ENCODE data around the gene NCAM2.

NCAM2 gene

GRCh38 chr21:21025742-21026141 is 27.5 kb downstream of the NCAM2 start:
- in situ Hi-C loops (cut with MboI; ENCODE audit: low sequenced_read_pairs), result no loop called here

- in situ Hi-C loops (cut with MboI; ENCODE audit: low sequenced_read_pairs), result no loop called here
Observed at GRCh38 chr21:21028275-21028820, 30.1 kb downstream of the NCAM2 start.

DNA sequence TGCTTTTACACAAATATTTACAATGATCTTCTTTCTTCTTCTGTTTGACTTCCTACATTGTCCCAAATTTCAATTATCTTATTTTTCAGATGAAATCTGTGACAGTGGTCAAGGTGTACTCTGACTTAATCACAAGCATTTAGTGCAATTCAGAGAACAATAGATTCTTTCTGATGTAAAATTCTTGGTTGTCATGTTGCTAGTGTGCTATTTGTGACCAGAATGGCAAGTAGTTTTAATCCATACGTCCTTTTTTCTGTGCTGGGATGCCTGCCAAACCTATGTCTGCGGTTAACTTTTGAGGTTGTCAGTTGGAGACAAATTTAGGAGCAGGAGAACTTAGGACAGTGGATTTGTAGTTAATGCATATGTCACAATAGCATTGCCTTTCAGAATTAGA is 31.0 kb downstream of the NCAM2 start:
- in situ Hi-C loops (cut with MboI; ENCODE audit: low sequenced_read_pairs), result no loop called here

GRCh38 chr21:21030311-21030710 is 32.1 kb downstream of the NCAM2 start:
- in situ Hi-C loops (cut with MboI; ENCODE audit: low sequenced_read_pairs), result no loop called here

- in situ Hi-C loops (cut with MboI; ENCODE audit: low sequenced_read_pairs), result no loop called here
Observed at GRCh38 chr21:21034036-21034435, 35.8 kb downstream of the NCAM2 start.

DNA sequence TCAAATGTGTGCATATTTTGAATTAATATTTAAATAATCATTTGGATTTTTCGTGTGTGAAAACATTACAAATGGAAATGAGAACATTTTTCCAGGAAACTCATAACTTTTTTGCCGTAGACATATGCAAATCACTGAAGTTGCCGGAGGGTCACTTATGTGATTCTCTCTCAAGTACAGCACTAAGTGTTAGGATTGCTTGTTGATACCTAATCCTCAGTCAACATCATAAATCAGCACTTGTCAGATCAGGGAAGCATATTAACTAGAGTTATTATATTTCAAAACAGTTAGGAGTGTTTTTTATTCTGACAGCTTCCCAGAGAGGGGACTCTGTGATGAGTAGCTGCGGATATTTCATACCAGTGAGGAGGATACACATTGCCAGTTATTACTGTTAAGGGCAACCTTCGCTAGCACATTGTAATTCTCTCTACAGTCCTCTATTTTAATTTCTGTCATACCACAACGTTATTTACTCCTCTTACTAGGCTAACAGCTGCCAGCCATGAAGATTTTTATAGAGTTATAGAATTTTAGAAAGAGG is 41.5 kb downstream of the NCAM2 start:
- in situ Hi-C loops (cut with MboI; ENCODE audit: low sequenced_read_pairs), result no loop called here

DNA sequence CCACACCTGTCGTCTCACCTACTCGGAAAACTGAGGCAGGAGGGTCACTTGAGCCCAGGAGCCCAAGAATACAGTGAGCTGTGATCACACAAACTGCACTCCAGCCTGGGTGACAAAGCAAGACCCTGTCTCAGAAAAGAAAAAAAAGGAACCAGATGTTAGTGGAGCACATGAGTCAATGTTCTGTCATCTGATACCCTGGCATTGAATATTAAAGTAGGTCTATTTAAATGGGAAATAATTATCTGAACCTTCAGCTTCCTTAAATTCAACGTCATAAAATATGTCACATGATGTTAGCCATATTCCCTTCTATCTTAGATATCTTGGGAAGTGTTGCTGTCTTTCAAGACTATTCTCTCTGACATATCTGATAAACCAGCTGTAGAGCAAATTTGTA is 47.3 kb downstream of the NCAM2 start:
- in situ Hi-C loops (cut with MboI; ENCODE audit: low sequenced_read_pairs), result no loop called here

DNA sequence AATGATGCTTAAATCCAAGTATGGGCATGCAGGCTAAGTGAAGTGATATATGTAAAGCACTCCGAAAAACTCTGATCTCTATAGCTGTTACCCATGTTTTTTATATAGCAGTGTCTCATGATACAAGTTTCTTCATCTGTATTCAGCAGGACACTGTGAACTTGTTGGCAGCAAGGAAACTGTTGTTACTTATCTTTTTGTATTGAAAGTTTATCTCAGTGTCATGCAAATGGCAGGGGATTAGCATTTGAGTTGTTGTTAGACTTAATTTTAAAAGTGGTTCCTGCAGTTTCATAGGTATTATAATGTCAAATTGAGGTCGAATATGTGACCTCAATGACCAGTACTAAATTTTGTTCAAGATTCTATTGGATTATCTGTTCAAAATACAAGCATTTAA is 47.9 kb downstream of the NCAM2 start:
- in situ Hi-C loops (cut with MboI; ENCODE audit: low sequenced_read_pairs), result no loop called here

DNA sequence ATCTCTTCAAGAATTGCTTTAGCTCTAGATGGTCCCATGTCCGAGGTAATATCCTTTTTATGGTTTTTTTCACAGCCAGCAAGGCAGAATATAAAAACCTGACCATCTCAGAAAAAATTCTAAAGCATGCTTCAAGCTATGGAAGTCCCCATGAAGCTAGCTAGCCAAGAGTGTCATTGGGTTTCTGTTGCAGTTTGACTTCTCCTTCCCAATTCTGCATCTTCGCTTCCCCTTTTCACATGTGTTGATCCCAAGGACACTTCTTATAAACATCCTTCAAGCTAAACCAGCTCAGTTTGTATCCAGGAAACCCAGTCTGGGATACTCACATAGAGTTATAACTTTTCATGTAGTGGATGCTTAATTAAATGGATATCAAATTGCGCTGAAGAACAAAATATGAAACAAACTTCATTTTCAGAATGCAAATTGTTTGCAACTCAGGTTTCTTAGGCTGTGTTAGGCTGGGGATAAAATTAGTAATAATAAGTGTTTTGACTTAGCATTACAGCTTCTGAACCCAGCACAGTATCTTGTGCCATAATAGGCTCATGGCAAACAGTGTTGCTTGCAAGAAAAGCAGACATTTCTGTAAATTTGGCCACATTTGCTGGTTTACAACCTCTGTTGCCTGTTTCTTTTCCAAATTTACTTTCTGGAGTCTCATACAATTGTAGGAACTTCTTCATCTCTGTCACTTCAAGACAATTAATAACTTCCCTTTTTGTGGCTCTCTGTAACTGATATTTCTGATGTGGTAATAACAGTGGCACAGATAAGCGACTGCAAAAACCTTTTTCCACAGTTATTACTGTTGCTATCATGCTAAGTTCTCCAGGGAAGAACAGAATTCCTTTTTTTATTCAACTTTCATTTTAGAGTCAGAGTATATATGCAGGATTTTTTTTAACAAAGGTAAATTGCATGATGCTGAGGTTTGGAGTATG is 53.2 kb downstream of the NCAM2 start:
- in situ Hi-C loops (cut with MboI; ENCODE audit: low sequenced_read_pairs), result no loop called here

GRCh38 chr21:21052672-21053071 is 54.5 kb downstream of the NCAM2 start:
- in situ Hi-C loops (cut with MboI; ENCODE audit: low sequenced_read_pairs), result no loop called here

DNA sequence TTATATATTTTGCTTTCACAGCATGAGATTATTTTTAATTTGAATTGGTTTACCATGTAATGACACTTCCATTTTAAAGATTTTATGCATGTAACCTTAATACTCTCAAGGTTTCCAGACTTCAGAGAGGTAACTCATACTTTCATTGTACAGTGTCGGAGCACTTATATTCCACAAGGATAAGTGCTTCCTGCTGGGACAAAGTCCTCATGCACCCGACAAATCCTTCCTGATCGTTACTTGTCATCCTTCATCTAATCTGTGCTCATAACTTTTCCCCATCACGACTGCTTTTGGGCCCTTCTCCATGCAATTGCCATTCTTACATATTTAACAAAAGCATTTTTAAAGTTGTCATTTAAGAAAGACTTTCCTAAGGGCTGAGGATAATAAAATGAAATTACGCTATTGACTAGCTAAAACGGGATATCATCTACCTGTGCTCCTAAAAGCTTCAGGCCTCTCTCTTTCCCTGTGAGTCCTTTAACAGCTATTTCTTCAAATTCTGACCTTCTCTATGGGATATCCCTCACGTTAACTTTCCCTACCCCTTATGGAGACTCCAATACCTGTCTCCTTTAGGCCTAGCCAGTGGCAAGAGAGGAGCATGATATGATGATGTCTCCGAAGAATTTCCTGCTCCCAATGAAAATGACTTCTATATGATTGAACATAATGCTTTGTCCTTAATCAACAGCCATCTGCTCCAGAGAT is 59.3 kb downstream of the NCAM2 start:
- in situ Hi-C loops (cut with MboI; ENCODE audit: low sequenced_read_pairs), result no loop called here

GRCh38 chr21:21063828-21064227 is 65.6 kb downstream of the NCAM2 start:
- in situ Hi-C loops (cut with MboI; ENCODE audit: low sequenced_read_pairs), result no loop called here

DNA sequence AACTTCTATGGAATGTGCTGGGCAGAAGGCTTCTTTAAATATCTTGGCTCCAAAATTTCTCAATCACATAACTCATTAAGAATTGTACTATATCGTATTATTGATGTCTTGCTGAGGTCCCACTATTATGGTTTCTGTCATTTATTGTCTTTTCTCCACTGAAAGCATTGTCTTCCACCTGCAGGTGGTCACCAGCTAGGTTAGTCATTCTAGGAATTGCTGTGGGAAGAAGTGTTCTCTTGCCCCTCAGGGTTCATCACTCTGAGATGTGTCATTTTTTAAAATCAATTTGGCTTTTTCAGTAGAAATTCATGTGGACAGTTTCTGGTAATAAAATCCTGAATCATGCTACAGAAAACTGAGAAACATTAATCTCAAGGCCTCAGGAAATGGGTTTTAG is 66.1 kb downstream of the NCAM2 start:
- in situ Hi-C loops (cut with MboI; ENCODE audit: low sequenced_read_pairs), result no loop called here

GRCh38 chr21:21067375-21067774 is 69.2 kb downstream of the NCAM2 start:
- in situ Hi-C loops (cut with MboI; ENCODE audit: low sequenced_read_pairs), result no loop called here

- in situ Hi-C loops (cut with MboI; ENCODE audit: low sequenced_read_pairs), result no loop called here
Observed at GRCh38 chr21:21074305-21074704, 76.1 kb downstream of the NCAM2 start.

DNA sequence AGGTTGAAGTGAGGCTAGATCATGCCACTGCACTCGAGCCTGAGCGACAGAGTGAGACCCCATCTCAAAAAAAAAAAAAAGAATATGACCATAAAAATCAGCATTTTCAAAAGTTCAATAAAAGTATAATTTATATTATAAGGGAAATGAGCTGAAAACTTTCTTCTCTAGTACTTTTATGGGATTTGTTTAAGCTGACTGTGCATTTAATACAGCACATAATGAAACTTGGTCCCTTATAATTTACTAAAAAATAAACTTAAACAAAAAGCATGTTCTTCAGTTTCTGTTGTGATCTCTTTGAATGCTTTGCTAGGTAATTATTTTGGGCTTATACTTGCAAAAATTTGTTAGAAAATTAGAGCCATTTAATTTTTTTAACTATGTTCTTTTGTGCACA is 77.8 kb downstream of the NCAM2 start:
- in situ Hi-C loops (cut with MboI; ENCODE audit: low sequenced_read_pairs), result no loop called here

DNA sequence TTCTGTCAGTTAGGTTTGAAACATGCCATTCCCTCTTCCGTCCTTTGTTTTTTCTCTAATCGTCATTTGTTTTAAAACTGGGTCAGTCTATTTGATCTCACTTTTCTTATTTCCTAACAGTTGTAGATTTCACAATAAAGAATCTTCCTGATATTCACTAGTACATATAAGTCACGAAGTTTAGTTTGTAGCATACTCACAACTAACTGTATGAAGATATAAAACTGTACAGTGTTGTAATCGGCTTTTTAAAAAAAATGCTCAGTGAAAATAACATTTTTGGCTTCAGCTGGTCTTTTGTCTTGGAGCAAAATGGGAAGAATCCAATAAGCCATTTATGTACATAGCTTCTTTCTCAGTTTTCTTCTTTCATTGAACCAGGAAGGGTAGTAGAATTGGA is 78.3 kb downstream of the NCAM2 start:
- in situ Hi-C loops (cut with MboI; ENCODE audit: low sequenced_read_pairs), result no loop called here

DNA sequence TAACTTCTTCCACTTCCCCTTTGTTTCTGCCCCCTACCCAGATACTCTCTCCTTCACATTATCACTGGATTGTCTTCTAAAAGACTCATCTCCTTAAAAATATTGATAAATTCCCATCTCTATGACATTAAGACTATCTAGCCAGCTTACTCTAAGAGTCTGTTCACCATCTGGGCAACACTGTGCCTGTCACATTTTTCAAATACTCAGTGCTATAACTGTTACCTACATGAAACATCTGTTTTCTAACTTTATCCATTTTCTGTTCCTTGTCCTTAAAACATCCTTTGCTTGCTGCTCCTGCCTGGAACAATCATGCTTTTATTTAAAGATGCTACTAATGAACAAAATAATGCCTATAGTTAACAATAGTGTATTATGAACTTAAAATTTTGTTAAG is 81.4 kb downstream of the NCAM2 start:
- in situ Hi-C loops (cut with MboI; ENCODE audit: low sequenced_read_pairs), result no loop called here

- in situ Hi-C loops (cut with MboI; ENCODE audit: low sequenced_read_pairs), result no loop called here
Observed at GRCh38 chr21:21084179-21084578, 86.0 kb downstream of the NCAM2 start.

- in situ Hi-C loops (cut with MboI; ENCODE audit: low sequenced_read_pairs), result no loop called here
Observed at GRCh38 chr21:21085206-21085605, 87.0 kb downstream of the NCAM2 start.

- in situ Hi-C loops (cut with MboI; ENCODE audit: low sequenced_read_pairs), result no loop called here
Observed at GRCh38 chr21:21096956-21097355, 98.7 kb downstream of the NCAM2 start.

- in situ Hi-C loops (cut with MboI; ENCODE audit: low sequenced_read_pairs), result no loop called here
Observed at GRCh38 chr21:21097466-21097865, 99.3 kb downstream of the NCAM2 start.

Data from HL-60/S4 treated with phorbol 12-myristate 13-acetate at 8.2 ng/mL for 4 days and 3 days (cell line).